ENCODE data around the gene DKC1. TPM values are rescaled to one million over a fixed set of nuclear protein-coding genes. Genes with fewer than 3 reads are reported as not detected.

DKC1 gene
- total RNA-seq, 2 donors from 2014 or later, result 46.6 to 60.7 TPM

GRCh38 chrX:154749856-154750255 lies 12.8 kb upstream of the DKC1 start:
- H3K4me3 Mint-ChIP-seq, result peak overlapping the region; percentile 83
- H3K27ac Mint-ChIP-seq, result no peak overlapping the region
- no peaks in the 10 kb centered on the region for H3K27me3 Mint-ChIP-seq
- no peak for ATAC-seq
- H3K9me3 ChIP-seq (ENCODE audit: control insufficient read depth, low read length, poor library complexity, severe bottlenecking), result no peaks in the 10 kb centered on the region
- H3K36me3 Mint-ChIP-seq (ENCODE audit: low read depth), result no peaks in the 10 kb centered on the region
- no peak for DNase-seq
- peaks cover 10% of the 10 kb centered on the region for H3K4me1 Mint-ChIP-seq

DNA sequence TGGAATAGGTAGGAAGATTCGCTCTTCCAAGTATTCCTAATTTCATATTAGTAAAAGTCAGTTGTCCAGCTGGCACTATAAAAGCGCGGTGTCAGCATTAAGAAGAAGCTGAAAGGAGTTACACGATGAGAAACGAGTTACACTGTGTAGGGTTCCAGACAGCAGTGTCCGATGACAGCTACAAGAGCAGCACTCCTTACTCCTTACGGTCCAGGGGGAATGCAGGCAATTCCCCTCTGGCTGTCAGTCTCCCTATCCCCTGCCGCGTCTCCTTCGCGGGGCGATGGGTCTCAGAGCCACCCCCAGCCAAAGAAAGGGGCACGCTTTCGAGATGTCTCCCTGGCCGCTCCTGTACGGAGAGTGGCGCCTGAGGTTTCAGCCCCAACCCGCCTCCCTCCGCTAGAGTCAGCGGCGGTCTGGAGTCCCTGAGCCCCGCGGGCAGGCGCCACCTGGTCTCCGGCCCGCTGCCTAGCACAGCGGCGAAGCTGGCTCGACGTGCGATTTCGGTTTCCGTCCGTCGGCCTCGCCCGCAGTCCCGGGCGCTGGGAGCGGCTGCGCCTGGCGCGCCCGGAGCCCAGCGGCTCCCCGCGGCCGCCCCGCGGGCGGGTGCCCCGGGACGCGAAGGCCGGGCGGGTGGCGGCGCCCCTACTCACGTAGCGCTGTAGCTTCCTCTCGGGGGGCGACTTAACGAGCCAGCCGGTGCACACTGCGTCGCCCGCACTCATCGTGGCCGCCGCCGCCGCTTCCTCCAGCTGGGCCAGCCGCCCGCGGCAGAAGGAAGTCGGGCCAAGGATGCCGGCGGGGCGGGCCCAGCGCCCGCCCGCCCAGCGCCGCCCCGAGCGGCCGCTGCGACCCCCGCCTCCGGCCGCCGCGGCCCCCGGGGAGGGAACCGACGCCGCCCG lies 12.1 kb upstream of the DKC1 start, which contains the start of gene GAB3:
TSS of gene GAB3 (minus strand) at position 777 of the 902 bp plus-strand sequence. CDS start at position 725, 52 bp downstream.
- Mint-ChIP-seq H3K27ac (no peak within 1 kb of the TSS), H3K27me3 (no peaks in the 10 kb centered on the region), H3K4me3 (peak within 1 kb of the TSS; percentile 86), H3K4me1 (peaks cover 10% of the 10 kb centered on the region), H3K36me3 (ENCODE audit: low read depth) (no peaks in the 10 kb centered on the region)
- DNase-seq (peak in 2 of 3 donors; percentile 34), ATAC-seq (peak; percentile 65)
- H3K9me3 ChIP-seq (ENCODE audit: control insufficient read depth, low read length, poor library complexity, severe bottlenecking), result no peaks in the 10 kb centered on the region

DNA sequence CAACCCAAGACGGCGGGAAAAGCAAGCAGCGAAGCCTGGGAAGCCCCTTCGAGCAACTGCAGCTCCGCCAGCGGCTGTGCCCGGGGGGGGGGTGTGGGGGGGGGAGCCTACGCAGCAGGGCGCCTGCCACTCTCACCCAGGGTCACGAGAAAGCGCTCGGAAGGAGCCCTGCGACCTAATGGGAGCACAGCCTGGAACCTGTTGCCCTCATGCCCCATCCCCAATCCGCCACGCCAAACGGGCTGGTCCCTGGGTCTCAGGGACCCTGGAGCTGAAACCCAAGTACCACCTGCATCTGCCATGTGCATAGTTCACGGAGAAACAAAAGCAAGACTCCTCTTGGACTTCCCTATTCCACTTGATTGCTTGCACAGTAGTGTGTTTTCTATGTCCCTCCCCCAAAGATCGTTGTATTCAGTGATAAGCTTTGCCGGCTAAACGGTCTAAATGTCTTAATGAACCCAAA lies 11.4 kb upstream of the DKC1 start:
- ATAC-seq (peak; percentile 4), DNase-seq (no peak)
- H3K9me3 ChIP-seq (ENCODE audit: control insufficient read depth, low read length, poor library complexity, severe bottlenecking), result no peaks in the 10 kb centered on the region
- Mint-ChIP-seq H3K27me3 (no peaks in the 10 kb centered on the region), H3K27ac (no peak overlapping the region), H3K36me3 (ENCODE audit: low read depth) (no peaks in the 10 kb centered on the region), H3K4me1 (peaks cover 8% of the 10 kb centered on the region), H3K4me3 (peak overlapping the region; percentile 86)

- peak overlapping the region; percentile 86 for H3K4me3 Mint-ChIP-seq
- H3K9me3 ChIP-seq (ENCODE audit: control insufficient read depth, low read length, poor library complexity, severe bottlenecking), result no peaks in the 10 kb centered on the region
- H3K27ac Mint-ChIP-seq, result no peak overlapping the region
- no peaks in the 10 kb centered on the region for H3K36me3 Mint-ChIP-seq (ENCODE audit: low read depth)
- ATAC-seq (no peak), DNase-seq (no peak)
- no peaks in the 10 kb centered on the region for H3K27me3 Mint-ChIP-seq
- peaks cover 5% of the 10 kb centered on the region for H3K4me1 Mint-ChIP-seq
Observed at GRCh38 chrX:154751669-154752271, 10.9 kb upstream of the DKC1 start.

DNA sequence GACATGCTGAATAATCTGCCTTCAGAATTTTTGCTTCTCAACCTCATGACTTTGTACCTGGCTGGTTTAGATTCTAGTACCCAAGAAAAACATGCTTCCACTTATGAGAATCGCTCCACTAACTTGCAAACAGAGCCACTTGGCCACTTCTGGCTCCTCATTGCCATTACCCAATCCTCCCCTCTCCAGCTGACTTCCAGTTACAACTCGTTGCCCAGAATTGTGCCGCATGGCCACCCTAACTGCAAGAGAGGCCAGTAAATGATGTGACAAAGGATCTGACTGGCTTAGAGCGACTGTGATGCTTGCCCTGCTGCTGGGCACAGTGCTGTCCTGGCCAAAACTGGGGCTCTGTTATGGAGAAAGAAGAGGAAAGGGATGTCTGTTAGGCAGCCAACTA lies 4.0 kb upstream of the DKC1 start:
- no peak overlapping the region for H3K27ac Mint-ChIP-seq

DNA sequence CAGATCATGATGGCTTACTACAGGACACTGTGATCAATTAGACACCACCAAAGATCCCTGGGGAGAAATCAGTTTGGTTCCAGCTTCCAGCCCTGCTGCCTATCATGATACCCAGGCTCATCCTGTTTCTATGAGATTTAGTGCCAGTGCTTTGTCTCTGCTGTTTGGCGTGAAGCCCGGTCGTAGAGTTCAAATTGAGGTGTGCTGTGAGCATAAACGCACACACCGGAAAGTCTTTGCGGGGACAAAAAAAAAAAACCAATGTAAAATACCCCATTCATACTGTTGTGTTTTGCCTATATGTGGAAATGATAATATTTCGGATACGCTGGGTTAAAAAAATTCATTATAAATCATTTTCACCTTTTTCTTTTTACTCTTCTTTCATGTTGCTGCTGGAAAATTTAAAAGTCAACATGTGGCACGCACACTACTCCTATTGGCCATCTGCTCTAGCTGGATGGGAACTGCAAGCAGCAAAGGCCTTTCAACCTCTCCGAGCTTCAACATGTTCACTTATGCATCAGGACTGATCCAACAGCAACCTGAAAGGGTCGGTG lies 607 bp upstream of the DKC1 start:
- H3K4me1 Mint-ChIP-seq, result peaks cover 6% of the 10 kb centered on the region
- DNase-seq (no peak), ATAC-seq (no peak)
- H3K9me3 ChIP-seq (ENCODE audit: control insufficient read depth, low read length, poor library complexity, severe bottlenecking), result no peaks in the 10 kb centered on the region
- peak overlapping the region; percentile 88 for H3K4me3 Mint-ChIP-seq
- H3K27ac Mint-ChIP-seq, result peak overlapping the region; percentile 86
- no peaks in the 10 kb centered on the region for H3K36me3 Mint-ChIP-seq (ENCODE audit: low read depth)
- no peaks in the 10 kb centered on the region for H3K27me3 Mint-ChIP-seq

More for the DNA sequence above, 4.0 kb upstream of the DKC1 start:
- H3K27me3 Mint-ChIP-seq, result no peaks in the 10 kb centered on the region
- no peak overlapping the region for H3K4me3 Mint-ChIP-seq
- H3K9me3 ChIP-seq (ENCODE audit: control insufficient read depth, low read length, poor library complexity, severe bottlenecking), result no peaks in the 10 kb centered on the region
- DNase-seq (no peak), ATAC-seq (no peak)
- peaks cover 4% of the 10 kb centered on the region for H3K4me1 Mint-ChIP-seq
- no peaks in the 10 kb centered on the region for H3K36me3 Mint-ChIP-seq (ENCODE audit: low read depth)

GRCh38 chrX:154774622-154775021 lies 12.0 kb downstream of the DKC1 start:
- Mint-ChIP-seq H3K4me3 (no peak overlapping the region), H3K36me3 (ENCODE audit: low read depth) (no peaks in the 10 kb centered on the region), H3K4me1 (no peaks in the 10 kb centered on the region), H3K27me3 (no peaks in the 10 kb centered on the region), H3K27ac (peak overlapping the region; percentile 45)
- no peaks in the 10 kb centered on the region for H3K9me3 ChIP-seq (ENCODE audit: control insufficient read depth, low read length, poor library complexity, severe bottlenecking)
- ATAC-seq (no peak), DNase-seq (no peak)

DNA sequence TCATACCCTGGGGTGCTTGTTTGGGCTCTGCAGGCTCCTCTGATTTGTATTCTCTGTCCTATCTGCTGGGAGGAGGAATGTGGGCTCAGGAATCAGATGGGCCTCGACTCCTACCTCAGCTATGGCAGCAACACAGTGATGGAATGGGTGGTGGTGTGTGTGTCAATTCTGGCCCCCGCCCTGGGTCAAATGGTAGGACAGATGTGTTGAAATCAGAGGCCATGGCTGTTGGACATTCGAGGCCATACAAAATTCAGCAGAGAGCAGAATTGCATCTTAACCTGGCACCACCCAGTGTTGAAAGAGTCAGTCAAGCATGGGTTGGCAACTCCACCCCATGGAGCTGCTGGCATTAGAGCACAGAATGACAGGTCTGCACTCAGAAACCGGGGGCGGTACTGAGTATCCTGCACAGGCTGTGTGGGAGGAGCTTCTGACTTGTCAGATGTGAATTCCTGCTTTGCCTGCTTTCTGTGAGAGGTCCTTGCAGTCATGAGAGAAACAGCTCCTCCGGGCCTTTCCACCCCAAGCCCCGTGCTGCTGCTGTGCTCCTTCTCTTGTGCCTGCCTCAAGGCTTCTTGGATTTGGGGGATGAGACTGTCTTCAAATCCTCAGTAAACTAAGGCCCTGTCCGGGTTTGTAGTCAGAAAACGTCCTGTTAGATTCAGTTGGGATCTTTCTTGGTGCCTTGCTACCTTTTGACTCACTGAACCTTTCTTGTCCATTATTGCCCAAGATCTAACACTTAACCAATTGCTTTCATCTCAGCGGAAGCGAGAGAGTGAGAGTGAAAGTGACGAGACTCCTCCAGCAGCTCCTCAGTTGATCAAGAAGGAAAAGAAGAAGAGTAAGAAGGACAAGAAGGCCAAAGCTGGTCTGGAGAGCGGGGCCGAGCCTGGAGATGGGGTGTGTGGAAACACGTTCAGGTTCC lies 13.0 kb downstream of the DKC1 start:
- H3K4me1 Mint-ChIP-seq, result no peaks in the 10 kb centered on the region
- H3K36me3 Mint-ChIP-seq (ENCODE audit: low read depth), result no peaks in the 10 kb centered on the region
- no peak overlapping the region for H3K4me3 Mint-ChIP-seq
- no peaks in the 10 kb centered on the region for H3K9me3 ChIP-seq (ENCODE audit: control insufficient read depth, low read length, poor library complexity, severe bottlenecking)
- H3K27ac Mint-ChIP-seq, result peak overlapping the region; percentile 73
- ATAC-seq, result no peak
- no peaks in the 10 kb centered on the region for H3K27me3 Mint-ChIP-seq
- DNase-seq, result no peak

DNA sequence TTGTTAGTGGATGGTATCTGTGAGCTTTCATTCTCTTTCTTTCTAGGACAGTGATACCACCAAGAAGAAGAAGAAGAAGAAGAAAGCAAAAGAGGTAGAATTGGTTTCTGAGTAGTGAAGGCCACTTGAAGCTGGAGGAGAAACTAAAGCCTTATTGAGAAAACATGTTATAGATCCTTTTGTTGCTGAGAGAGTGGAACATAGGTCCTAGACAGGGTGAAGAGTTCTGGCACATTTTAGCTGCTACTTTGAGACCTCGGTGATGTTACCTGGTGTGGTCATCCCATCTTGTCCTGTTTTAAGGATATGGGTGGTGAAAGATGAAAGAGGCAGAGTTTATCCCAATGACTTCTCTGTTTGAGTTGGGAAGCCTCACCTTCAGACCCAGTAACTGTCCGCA lies 14.1 kb downstream of the DKC1 start:
- DNase-seq, result no peak
- H3K9me3 ChIP-seq (ENCODE audit: control insufficient read depth, low read length, poor library complexity, severe bottlenecking), result no peaks in the 10 kb centered on the region
- peak overlapping the region; percentile 73 for H3K27ac Mint-ChIP-seq
- no peak overlapping the region for H3K4me3 Mint-ChIP-seq
- ATAC-seq, result no peak
- H3K4me1 Mint-ChIP-seq, result no peaks in the 10 kb centered on the region
- no peaks in the 10 kb centered on the region for H3K27me3 Mint-ChIP-seq
- no peaks in the 10 kb centered on the region for H3K36me3 Mint-ChIP-seq (ENCODE audit: low read depth)

GRCh38 chrX:154779261-154779660 lies 16.6 kb downstream of the DKC1 start:
- DNase-seq, result no peak
- Mint-ChIP-seq H3K4me3 (no peak overlapping the region), H3K27ac (no peak overlapping the region), H3K27me3 (no peaks in the 10 kb centered on the region), H3K4me1 (peaks cover 6% of the 10 kb centered on the region), H3K36me3 (ENCODE audit: low read depth) (no peaks in the 10 kb centered on the region)
- no peaks in the 10 kb centered on the region for H3K9me3 ChIP-seq (ENCODE audit: control insufficient read depth, low read length, poor library complexity, severe bottlenecking)
- no peak for ATAC-seq

DNA sequence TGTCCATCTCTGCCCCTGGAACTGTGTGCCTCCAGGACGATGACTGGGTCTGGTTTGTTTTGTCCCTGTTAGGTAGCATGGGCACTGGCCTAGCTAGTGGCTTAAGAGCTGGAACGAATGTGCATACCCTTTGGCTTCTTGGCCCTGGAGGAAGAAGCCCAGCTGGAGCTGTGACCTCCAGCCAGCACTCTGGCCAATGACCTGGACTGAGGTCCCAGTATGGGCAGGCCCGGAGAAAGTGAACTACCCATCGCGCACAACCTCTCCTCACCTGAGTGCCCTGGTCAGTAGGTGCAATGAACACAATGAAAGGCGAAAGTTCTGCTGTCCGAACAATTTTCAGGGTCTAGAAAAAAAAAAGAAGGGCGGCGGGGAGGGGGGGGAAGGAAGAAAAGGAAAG lies 18.3 kb downstream of the DKC1 start:
- Mint-ChIP-seq H3K36me3 (ENCODE audit: low read depth) (no peaks in the 10 kb centered on the region), H3K27me3 (no peaks in the 10 kb centered on the region), H3K4me1 (peaks cover 7% of the 10 kb centered on the region), H3K27ac (no peak overlapping the region), H3K4me3 (no peak overlapping the region)
- no peak for DNase-seq
- no peak for ATAC-seq
- no peaks in the 10 kb centered on the region for H3K9me3 ChIP-seq (ENCODE audit: control insufficient read depth, low read length, poor library complexity, severe bottlenecking)

- Mint-ChIP-seq H3K27me3 (no peaks in the 10 kb centered on the region), H3K36me3 (ENCODE audit: low read depth) (peaks cover 2% of the 10 kb centered on the region), H3K4me1 (peaks cover 7% of the 10 kb centered on the region), H3K4me3 (peak overlapping the region; percentile 73), H3K27ac (peak overlapping the region; percentile 19)
- ATAC-seq (no peak), DNase-seq (no peak)
- H3K9me3 ChIP-seq (ENCODE audit: control insufficient read depth, low read length, poor library complexity, severe bottlenecking), result no peaks in the 10 kb centered on the region
Observed at GRCh38 chrX:154784149-154784995, 21.7 kb downstream of the DKC1 start.
